SU-DHL-6 (cell line): ENCODE results near the gene PMF1.

Experiments used
- CTCF ChIP-seq: fragments of 200-600 bp; sonication (generic); IDR thresholded peaks from one replicate; pipeline ENCODE4 v1.5.1; 2017; ENCODE audit warnings: antibody characterized with exemption, mild to moderate bottlenecking, low read length, moderate library complexity; ENCODE audit not compliant: insufficient read depth, poor library complexity, severe bottlenecking
- EZH2phosphoT487 ChIP-seq: fragments of 200-600 bp; sonication (generic), shearing (Covaris generic); conservative IDR thresholded peaks from 2 replicates; pipeline ENCODE4 v1.6.1; 2018; ENCODE audit warnings: mild to moderate bottlenecking, antibody characterized with exemption, low read length, moderate library complexity, mixed read lengths

- no peak for TF ChIP-seq CTCF
- TF ChIP-seq EZH2phosphoT487 = no peak
Measured at GRCh38 chr1:156164125-156164831, 48.5 kb upstream of the PMF1 start.
